GM23338 (cell line): ENCODE results near the gene CLDN15. TPM values are rescaled to one million over a fixed set of nuclear protein-coding genes. Genes with fewer than 3 reads are reported as not detected.

Experiments used
- ATAC-seq: fragments of 200-7000 bp; cut with Tn5 transposase; 3 replicates; pipeline ENCODE4 v1.9.1; 2020
- DNase-seq: peaks from one replicate; pipeline ENCODE4 v3.0.0-alpha.2; 2015; ENCODE audit warnings: low spot score
- H2AFZ ChIP-seq: fragments of 200-600 bp; sonication (generic); 2 replicates; pipeline ENCODE4 v1.8.0; 2016; ENCODE audit warnings: antibody characterized with exemption, mild to moderate bottlenecking, moderate library complexity
- H3F3A ChIP-seq: fragments of 200-600 bp; sonication (generic); replicated peaks from 2 replicates; pipeline ENCODE4 v1.8.0; 2017; ENCODE audit warnings: antibody characterized with exemption, mixed run types, low read depth
- H3K27ac ChIP-seq: fragments of 200-600 bp; sonication (generic); 2 replicates; pipeline ENCODE4 v1.6.1; 2016; ENCODE audit warnings: low read depth
- H3K27me3 ChIP-seq: fragments of 200-600 bp; sonication (generic); 2 replicates; pipeline ENCODE4 v1.8.0; 2016; ENCODE audit warnings: mild to moderate bottlenecking, mixed run types, moderate library complexity; ENCODE audit not compliant: insufficient read depth
- H3K36me3 ChIP-seq: fragments of 200-600 bp; sonication (generic); 2 replicates; pipeline ENCODE4 v1.8.0; 2016; ENCODE audit warnings: mild to moderate bottlenecking; ENCODE audit not compliant: insufficient read depth
- H3K4me1 ChIP-seq: fragments of 200-600 bp; sonication (generic); 2 replicates; pipeline ENCODE4 v1.8.0; 2016; ENCODE audit warnings: mild to moderate bottlenecking, moderate library complexity; ENCODE audit not compliant: insufficient read depth
- H3K4me2 ChIP-seq: fragments of 200-600 bp; sonication (generic); 2 replicates; pipeline ENCODE4 v1.7.1; 2017; ENCODE audit warnings: mixed run types
- H3K4me3 ChIP-seq: fragments of 200-600 bp; sonication (generic); 2 replicates; pipeline ENCODE4 v1.6.1; 2016; ENCODE audit warnings: mixed run types
- H3K79me2 ChIP-seq: fragments of 200-600 bp; sonication (generic); replicated peaks from 2 replicates; pipeline ENCODE4 v1.8.0; 2017; ENCODE audit warnings: mild to moderate bottlenecking; ENCODE audit not compliant: insufficient read depth
- H3K9me2 ChIP-seq: fragments of 200-600 bp; sonication (generic); 2 replicates; pipeline ENCODE4 v1.8.0; 2017; ENCODE audit not compliant: insufficient read depth
- H4K20me1 ChIP-seq: fragments of 200-600 bp; sonication (generic); replicated peaks from 2 replicates; pipeline ENCODE4 v1.8.0; 2017; ENCODE audit warnings: mild to moderate bottlenecking; ENCODE audit not compliant: insufficient read depth
- H3K27ac Mint-ChIP-seq: 2 replicates; pipeline ENCODE4 v1.8.0; 2020; ENCODE audit warnings: inconsistent platforms, mild to moderate bottlenecking, moderate library complexity, mixed read lengths
- H3K27me3 Mint-ChIP-seq: 3 replicates; pipeline ENCODE4 v1.8.0; 2022; ENCODE audit warnings: low read depth, mild to moderate bottlenecking, moderate library complexity, mixed read lengths, inconsistent platforms; ENCODE audit not compliant: insufficient read depth, poor library complexity
- H3K36me3 Mint-ChIP-seq: 3 replicates; pipeline ENCODE4 v1.8.0; 2021; ENCODE audit warnings: low read depth, mild to moderate bottlenecking, inconsistent platforms, moderate library complexity, mixed read lengths
- H3K4me1 Mint-ChIP-seq: 3 replicates; pipeline ENCODE4 v1.8.0; 2020; ENCODE audit warnings: mild to moderate bottlenecking, inconsistent platforms, mixed read lengths
- H3K4me3 Mint-ChIP-seq: 3 replicates; pipeline ENCODE4 v1.8.0; 2021; ENCODE audit warnings: moderate library complexity, mild to moderate bottlenecking, inconsistent platforms, mixed read lengths
- H3K9me3 Mint-ChIP-seq: 3 replicates; pipeline ENCODE4 v1.8.0; 2020; ENCODE audit warnings: moderate library complexity, mild to moderate bottlenecking, inconsistent platforms, mixed read lengths
- EZH2phosphoT487 ChIP-seq: fragments of 200-600 bp; sonication (generic); IDR thresholded peaks from one replicate; pipeline ENCODE4 v1.8.1; 2018; ENCODE audit warnings: antibody characterized with exemption; ENCODE audit not compliant: unreplicated experiment
- JUNB ChIP-seq: IDR thresholded peaks from one replicate; pipeline ENCODE4 v1.6.1; 2016; ENCODE audit warnings: antibody characterized with exemption; ENCODE audit not compliant: unreplicated experiment
- NANOG ChIP-seq: IDR thresholded peaks from 2 replicates; pipeline ENCODE4 v1.6.1; 2016; ENCODE audit warnings: antibody characterized with exemption, borderline replicate concordance
- ZNF114 ChIP-seq: fragments of 250-450 bp; sonication (Bioruptor Pico); IDR thresholded peaks from 2 replicates; pipeline ENCODE4 v1.5.0; 2020; ENCODE audit warnings: mild to moderate bottlenecking, moderate library complexity
- ZNF331 ChIP-seq: fragments of 250-450 bp; sonication (Bioruptor Pico); IDR thresholded peaks from 2 replicates; pipeline ENCODE4 v1.5.0; 2020; ENCODE audit warnings: low read depth, mild to moderate bottlenecking, moderate library complexity
- polyA plus RNA-seq: library from polyadenylated mRNA; unstranded; fragments of >200 nt; fragmentation: Nextera tagmentation; extraction: Ambion mirVana; gene quantifications from 2 replicates; pipeline ENCODE4 v1.2.1, GENCODE V29; 2016
- total RNA-seq: library from RNA; depleted of rRNA; stranded (reverse); fragments of >200 nt; shearing (Covaris generic); gene quantifications from 2 replicates; pipeline ENCODE4 v1.2.3, GENCODE V29; 2014
- TF ChIP-seq, protein P1 (sequence below): IDR thresholded peaks from one replicate; pipeline ENCODE4 v1.6.1; 2018; ENCODE audit warnings: antibody characterized with exemption; ENCODE audit not compliant: unreplicated experiment
- TF ChIP-seq, protein P2 (sequence below): IDR thresholded peaks from 2 replicates; pipeline ENCODE4 v1.6.1; 2016; ENCODE audit warnings: antibody characterized with exemption
- TF ChIP-seq, protein P3 (sequence below), 2 experiments: fragments of 200-600 bp in 1 of 2; sonication (generic) in 1 of 2; conservative IDR thresholded peaks; 2 replicates each; pipeline versions ENCODE4 v1.5.1 to v1.6.1; 2016 to 2017; ENCODE audit warnings: antibody characterized with exemption in 2 of 2, low read depth in 2 of 2, mild to moderate bottlenecking in 2 of 2, moderate library complexity in 1 of 2

CLDN15 gene
- total and polyA plus RNA-seq, 2 experiments from 2014 or later = 3.6 to 4.1 TPM

DNA sequence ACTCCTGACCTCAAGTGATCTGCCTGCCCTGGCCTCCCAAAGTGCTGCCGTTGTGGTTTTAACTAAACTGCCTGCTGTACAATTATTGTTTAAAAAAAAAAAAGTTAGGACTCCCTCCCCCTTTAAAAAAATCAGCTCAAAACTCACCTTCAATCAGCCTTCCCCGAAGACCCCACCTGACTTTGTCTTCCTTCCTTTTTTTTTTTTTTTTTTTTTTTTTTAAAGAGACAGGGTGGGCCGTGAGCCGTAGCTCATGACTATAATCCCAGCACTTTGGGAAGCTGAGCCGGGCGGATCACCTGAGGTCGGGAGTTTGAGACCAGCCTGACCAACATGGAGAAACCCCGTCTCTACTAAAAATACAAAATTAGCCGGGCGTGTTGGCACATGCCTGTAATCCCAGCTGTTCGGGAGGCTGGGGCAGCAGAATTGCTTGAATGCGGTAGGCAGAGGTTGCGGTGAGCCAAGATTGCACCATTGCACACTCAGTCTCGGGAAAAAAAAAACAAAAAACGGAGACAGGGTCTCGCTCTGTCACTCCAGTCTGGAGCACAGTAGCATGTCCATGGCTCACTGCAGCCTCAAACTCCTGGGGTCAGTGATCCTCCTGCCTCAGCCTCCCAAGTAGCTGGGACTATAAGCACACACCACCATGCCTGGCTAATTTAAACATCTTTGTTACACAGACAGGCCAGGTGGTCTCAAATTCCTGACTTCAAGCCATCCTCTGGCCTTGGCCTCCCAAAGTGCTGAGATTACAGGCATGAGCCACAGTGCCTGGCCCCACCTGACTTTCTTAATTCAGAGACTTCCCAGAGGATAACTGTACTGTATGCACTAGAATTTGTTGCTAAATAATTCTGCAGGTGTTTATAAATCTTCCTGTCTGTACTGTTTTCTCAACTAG is 4.1 kb upstream of the CLDN15 start (continued):
- TF ChIP-seq, protein P1, sequence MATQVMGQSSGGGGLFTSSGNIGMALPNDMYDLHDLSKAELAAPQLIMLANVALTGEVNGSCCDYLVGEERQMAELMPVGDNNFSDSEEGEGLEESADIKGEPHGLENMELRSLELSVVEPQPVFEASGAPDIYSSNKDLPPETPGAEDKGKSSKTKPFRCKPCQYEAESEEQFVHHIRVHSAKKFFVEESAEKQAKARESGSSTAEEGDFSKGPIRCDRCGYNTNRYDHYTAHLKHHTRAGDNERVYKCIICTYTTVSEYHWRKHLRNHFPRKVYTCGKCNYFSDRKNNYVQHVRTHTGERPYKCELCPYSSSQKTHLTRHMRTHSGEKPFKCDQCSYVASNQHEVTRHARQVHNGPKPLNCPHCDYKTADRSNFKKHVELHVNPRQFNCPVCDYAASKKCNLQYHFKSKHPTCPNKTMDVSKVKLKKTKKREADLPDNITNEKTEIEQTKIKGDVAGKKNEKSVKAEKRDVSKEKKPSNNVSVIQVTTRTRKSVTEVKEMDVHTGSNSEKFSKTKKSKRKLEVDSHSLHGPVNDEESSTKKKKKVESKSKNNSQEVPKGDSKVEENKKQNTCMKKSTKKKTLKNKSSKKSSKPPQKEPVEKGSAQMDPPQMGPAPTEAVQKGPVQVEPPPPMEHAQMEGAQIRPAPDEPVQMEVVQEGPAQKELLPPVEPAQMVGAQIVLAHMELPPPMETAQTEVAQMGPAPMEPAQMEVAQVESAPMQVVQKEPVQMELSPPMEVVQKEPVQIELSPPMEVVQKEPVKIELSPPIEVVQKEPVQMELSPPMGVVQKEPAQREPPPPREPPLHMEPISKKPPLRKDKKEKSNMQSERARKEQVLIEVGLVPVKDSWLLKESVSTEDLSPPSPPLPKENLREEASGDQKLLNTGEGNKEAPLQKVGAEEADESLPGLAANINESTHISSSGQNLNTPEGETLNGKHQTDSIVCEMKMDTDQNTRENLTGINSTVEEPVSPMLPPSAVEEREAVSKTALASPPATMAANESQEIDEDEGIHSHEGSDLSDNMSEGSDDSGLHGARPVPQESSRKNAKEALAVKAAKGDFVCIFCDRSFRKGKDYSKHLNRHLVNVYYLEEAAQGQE = no peak
- TF ChIP-seq JUNB (no peak), ZNF331 (CRISPR knock-in tag) (no peak), ZNF114 (no peak), NANOG (no peak), EZH2phosphoT487 (no peak)
- TF ChIP-seq, protein P2, sequence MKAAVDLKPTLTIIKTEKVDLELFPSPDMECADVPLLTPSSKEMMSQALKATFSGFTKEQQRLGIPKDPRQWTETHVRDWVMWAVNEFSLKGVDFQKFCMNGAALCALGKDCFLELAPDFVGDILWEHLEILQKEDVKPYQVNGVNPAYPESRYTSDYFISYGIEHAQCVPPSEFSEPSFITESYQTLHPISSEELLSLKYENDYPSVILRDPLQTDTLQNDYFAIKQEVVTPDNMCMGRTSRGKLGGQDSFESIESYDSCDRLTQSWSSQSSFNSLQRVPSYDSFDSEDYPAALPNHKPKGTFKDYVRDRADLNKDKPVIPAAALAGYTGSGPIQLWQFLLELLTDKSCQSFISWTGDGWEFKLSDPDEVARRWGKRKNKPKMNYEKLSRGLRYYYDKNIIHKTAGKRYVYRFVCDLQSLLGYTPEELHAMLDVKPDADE = no peak
- TF ChIP-seq, protein P3, sequence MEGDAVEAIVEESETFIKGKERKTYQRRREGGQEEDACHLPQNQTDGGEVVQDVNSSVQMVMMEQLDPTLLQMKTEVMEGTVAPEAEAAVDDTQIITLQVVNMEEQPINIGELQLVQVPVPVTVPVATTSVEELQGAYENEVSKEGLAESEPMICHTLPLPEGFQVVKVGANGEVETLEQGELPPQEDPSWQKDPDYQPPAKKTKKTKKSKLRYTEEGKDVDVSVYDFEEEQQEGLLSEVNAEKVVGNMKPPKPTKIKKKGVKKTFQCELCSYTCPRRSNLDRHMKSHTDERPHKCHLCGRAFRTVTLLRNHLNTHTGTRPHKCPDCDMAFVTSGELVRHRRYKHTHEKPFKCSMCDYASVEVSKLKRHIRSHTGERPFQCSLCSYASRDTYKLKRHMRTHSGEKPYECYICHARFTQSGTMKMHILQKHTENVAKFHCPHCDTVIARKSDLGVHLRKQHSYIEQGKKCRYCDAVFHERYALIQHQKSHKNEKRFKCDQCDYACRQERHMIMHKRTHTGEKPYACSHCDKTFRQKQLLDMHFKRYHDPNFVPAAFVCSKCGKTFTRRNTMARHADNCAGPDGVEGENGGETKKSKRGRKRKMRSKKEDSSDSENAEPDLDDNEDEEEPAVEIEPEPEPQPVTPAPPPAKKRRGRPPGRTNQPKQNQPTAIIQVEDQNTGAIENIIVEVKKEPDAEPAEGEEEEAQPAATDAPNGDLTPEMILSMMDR (conservative IDR thresholded peaks at IDR 0.05; ENCODE audit: low read depth in 2 of 2) = no peak

- Histone ChIP-seq H3K9me2 (no peaks in the 10 kb centered on the region), H3F3A (peaks cover 31% of the 10 kb centered on the region)
- no peak for ATAC-seq
Observed at GRCh38 chr7:101241015-101241363, 3.4 kb upstream of the CLDN15 start.

More at GRCh38 chr7:101241015-101241363, 3.4 kb upstream of the CLDN15 start:
- Histone ChIP-seq H3K4me3 (no peak overlapping the region), H2AFZ (no peak overlapping the region), H3K4me2 (no peak overlapping the region), H3K27ac (no peak overlapping the region), H3K36me3 (no peaks in the 10 kb centered on the region), H4K20me1 (peaks cover 6% of the 10 kb centered on the region), H3K79me2 (peaks cover 20% of the 10 kb centered on the region), H3K4me1 (peaks cover 36% of the 10 kb centered on the region), H3K27me3 (no peaks in the 10 kb centered on the region)
- Mint-ChIP-seq H3K36me3 (peaks cover 29% of the 10 kb centered on the region), H3K27me3 (peaks cover 28% of the 10 kb centered on the region), H3K4me3 (no peak overlapping the region), H3K9me3 (no peaks in the 10 kb centered on the region), H3K4me1 (peaks cover 29% of the 10 kb centered on the region), H3K27ac (no peak overlapping the region; the same call in 1 of the 2 replicates)
- TF ChIP-seq EZH2phosphoT487 = no peak
- no peak for DNase-seq
